SK-N-SH (cell line): ENCODE measurements around the gene FAM124A. TPM values are rescaled to one million over a fixed set of nuclear protein-coding genes. Genes with fewer than 3 reads are reported as not detected.

Experiments used
- CTCF ChIA-PET: fragments of 300-600, 350-600 bp; formaldehyde crosslinking; extraction: SDS; loops from one replicate; lab custom pipeline; 2021; lab: Yijun Ruan, JAX
- POLR2A ChIA-PET: fragments of 350-600 bp; sonication (Branson Sonifier 250); formaldehyde crosslinking; extraction: SDS; loops from one replicate; lab custom pipeline; 2020; ENCODE audit warnings: antibody characterized with exemption, inconsistent platforms; lab: Yijun Ruan, JAX
- DNase-seq: peaks from one replicate; pipeline ENCODE4 v3.0.0; 2012
- H2AFZ ChIP-seq: fragments of 200-600 bp; sonication (generic); 2 replicates; pipeline ENCODE4 v1.8.1; 2016; ENCODE audit warnings: antibody characterized with exemption, mild to moderate bottlenecking, low read depth
- H3F3A ChIP-seq: fragments of 200-600 bp; sonication (generic); replicated peaks from 2 replicates; pipeline ENCODE3; 2016; ENCODE audit warnings: antibody characterized with exemption, mild to moderate bottlenecking; ENCODE audit not compliant: insufficient read depth
- H3K27ac ChIP-seq, 2 experiments: fragments of 200-500 bp in 1 of 2; fragments of 200-600 bp in 1 of 2; sonication (Bioruptor generic) in 1 of 2; sonication (generic), shearing (Covaris generic) in 1 of 2; 2 replicates each; pipeline versions ENCODE4 v1.5.1 to v1.6.1; 2014 to 2016; ENCODE audit warnings: low read depth in 2 of 2, inconsistent platforms in 1 of 2, low read length in 1 of 2, mild to moderate bottlenecking in 1 of 2, mixed read lengths in 1 of 2
- H3K27me3 ChIP-seq: fragments of 200-600 bp; sonication (generic), shearing (Covaris generic); 2 replicates; pipeline ENCODE4 v1.6.1; 2016; ENCODE audit warnings: mixed run types; ENCODE audit not compliant: insufficient read depth
- H3K36me3 ChIP-seq, 2 experiments: fragments of 200-500 bp in 1 of 2; fragments of 200-600 bp in 1 of 2; sonication (Bioruptor generic) in 1 of 2; sonication (generic) in 1 of 2; replicated peaks in 1 of 2; 2 replicates each; pipeline versions ENCODE3 to v1.5.1; 2014 to 2016; ENCODE audit warnings: low read length in 1 of 2, mild to moderate bottlenecking in 1 of 2; ENCODE audit not compliant: insufficient read depth in 2 of 2, control insufficient read depth in 1 of 2
- H3K4me1 ChIP-seq, 2 experiments: fragments of 200-500 bp in 1 of 2; fragments of 200-600 bp in 1 of 2; sonication (Bioruptor generic) in 1 of 2; sonication (generic), shearing (Covaris generic) in 1 of 2; 2 replicates each; pipeline versions ENCODE4 v1.5.1 to v1.6.1; 2014 to 2016; ENCODE audit warnings: low read depth in 1 of 2, low read length in 1 of 2, mixed run types in 1 of 2; ENCODE audit not compliant: insufficient read depth in 2 of 2, control insufficient read depth in 1 of 2
- H3K4me2 ChIP-seq: fragments of 200-600 bp; sonication (generic), shearing (Covaris generic); 2 replicates; pipeline ENCODE4 v1.6.1; 2017; ENCODE audit warnings: mixed run types
- H3K4me3 ChIP-seq, 2 experiments: fragments of 200-500 bp in 1 of 2; fragments of 200-600 bp in 1 of 2; sonication (Bioruptor generic) in 1 of 2; sonication (generic), shearing (Covaris generic) in 1 of 2; 2 replicates each; pipeline versions ENCODE4 v1.5.1 to v1.8.1; 2014 to 2016; ENCODE audit warnings: low read depth in 2 of 2, inconsistent platforms in 1 of 2, low read length in 1 of 2, mild to moderate bottlenecking in 1 of 2, mixed read lengths in 1 of 2, moderate library complexity in 1 of 2
- H3K79me2 ChIP-seq: fragments of 200-600 bp; sonication (generic); 2 replicates; pipeline ENCODE4 v1.8.1; 2017; ENCODE audit warnings: mild to moderate bottlenecking; ENCODE audit not compliant: insufficient read depth
- H3K9ac ChIP-seq: fragments of 200-600 bp; sonication (generic); 2 replicates; pipeline ENCODE4 v1.6.1; 2017; ENCODE audit warnings: mixed run types
- H3K9me2 ChIP-seq: fragments of 200-600 bp; sonication (generic); 2 replicates; pipeline ENCODE4 v1.6.1; 2017; ENCODE audit warnings: mixed run types
- H3K9me3 ChIP-seq: fragments of 200-600 bp; sonication (generic); 2 replicates; pipeline ENCODE4 v1.6.1; 2017; ENCODE audit warnings: mixed run types, mild to moderate bottlenecking, moderate library complexity
- H4K20me1 ChIP-seq: fragments of 200-600 bp; sonication (generic); 2 replicates; pipeline ENCODE4 v1.6.1; 2017; ENCODE audit warnings: mild to moderate bottlenecking, mixed run types; ENCODE audit not compliant: insufficient read depth
- EP300 ChIP-seq, 2 experiments: IDR thresholded peaks; 2 replicates each; pipeline versions ENCODE4 v1.4.0 to v1.6.1; 2012; ENCODE audit warnings: borderline replicate concordance in 1 of 2, low read depth in 1 of 2, low read length in 1 of 2
- EZH2phosphoT487 ChIP-seq: fragments of 200-600 bp; sonication (generic); IDR thresholded peaks from 2 replicates; pipeline ENCODE4 v1.6.1; 2017; ENCODE audit warnings: low read depth, mixed run types, mild to moderate bottlenecking, antibody characterized with exemption, moderate library complexity, borderline replicate concordance
- FOXJ3 ChIP-seq: sonication (generic); formaldehyde crosslinking; IDR thresholded peaks from 2 replicates; pipeline ENCODE4 v1.5.1; 2020; ENCODE audit warnings: mild to moderate bottlenecking, missing genetic modification reagents
- GATA2 ChIP-seq: sonication (generic); formaldehyde crosslinking; IDR thresholded peaks from 2 replicates; pipeline ENCODE4 v1.5.0; 2020; ENCODE audit warnings: mild to moderate bottlenecking, missing genetic modification reagents
- MEF2A ChIP-seq: IDR thresholded peaks from 2 replicates; pipeline ENCODE4 v1.4.0; 2012; ENCODE audit warnings: low read depth, borderline replicate concordance
- NFIC ChIP-seq: IDR thresholded peaks from 2 replicates; pipeline ENCODE4 v1.4.0; 2012; ENCODE audit warnings: borderline replicate concordance
- PBX3 ChIP-seq: IDR thresholded peaks from 2 replicates; pipeline ENCODE4; 2012
- RAD21 ChIP-seq: IDR thresholded peaks from 2 replicates; pipeline ENCODE4 v1.6.1; 2012; ENCODE audit warnings: mild to moderate bottlenecking, low read length
- RFX5 ChIP-seq: IDR thresholded peaks from 2 replicates; pipeline ENCODE4 v1.6.1; 2012; ENCODE audit warnings: mild to moderate bottlenecking, improper control_type of control experiment, low read length
- RXRA ChIP-seq: IDR thresholded peaks from 2 replicates; pipeline ENCODE4 v1.4.0; 2012; ENCODE audit warnings: low read depth, mild to moderate bottlenecking, borderline replicate concordance
- TEAD4 ChIP-seq: IDR thresholded peaks from 2 replicates; pipeline ENCODE4 v1.4.0; 2012; ENCODE audit warnings: mild to moderate bottlenecking, borderline replicate concordance; ENCODE audit not compliant: insufficient read depth
- WGBS: methylation state at CpG from one replicate; pipeline ENCODE4 v1.1.6; 2017; ENCODE audit warnings: low lambda C conversion rate; 5-methylcytosine and 5-hydroxymethylcytosine counted together
- polyA plus RNA-seq, 3 experiments: library from polyadenylated mRNA; depleted of rRNA; stranded (reverse); fragments of >200 nt; gene quantifications; 2 replicates each; pipeline ENCODE4 v1.2.3, GENCODE V29; 2012
- TF ChIP-seq, protein P1 (sequence below): IDR thresholded peaks from 2 replicates; pipeline ENCODE4 v1.4.0; 2012; ENCODE audit warnings: low read depth, borderline replicate concordance
- TF ChIP-seq, protein P2 (sequence below): IDR thresholded peaks from 2 replicates; pipeline ENCODE4 v1.4.0; 2012; ENCODE audit warnings: low read depth
- TF ChIP-seq, protein P3 (sequence below): fragments of 150-350 bp; IDR thresholded peaks from 2 replicates; pipeline ENCODE4 v1.6.1; 2016; ENCODE audit warnings: mild to moderate bottlenecking, low read depth, low read length

FAM124A gene
- polyA plus RNA-seq, 1 of the 3 experiments (the other 2 are of a cell fraction), result 1.5 TPM

DNA sequence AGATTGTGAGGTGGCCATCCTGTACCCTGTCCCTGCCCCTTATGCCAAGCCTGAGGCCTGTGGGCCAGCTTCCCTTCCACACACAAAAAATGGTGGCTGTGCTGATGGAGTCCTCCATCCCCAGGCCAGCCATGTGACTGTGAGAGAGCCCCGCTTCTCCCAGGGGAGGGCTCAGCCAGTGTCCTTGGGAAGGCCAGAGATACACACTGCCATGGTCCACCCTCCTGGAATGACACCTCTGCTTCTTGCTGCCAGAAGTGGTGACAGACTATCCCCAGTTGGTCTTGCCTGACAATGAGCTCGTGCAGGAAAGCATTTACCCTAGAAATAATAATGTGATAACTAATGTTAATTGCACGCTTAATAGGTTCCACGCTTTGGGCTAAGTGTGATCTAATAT is 38.0 kb downstream of the FAM124A start:
- H3K4me1 ChIP-seq, result peaks cover 0 to 18% of the 10 kb centered on the region in 2 experiments; a peak in 1 of 4 replicates
- H3K9me3 ChIP-seq, result no peaks in the 10 kb centered on the region
- no peaks in the 10 kb centered on the region for H3K79me2 ChIP-seq
- CTCF ChIA-PET, result interaction anchor here (1.4 to 2.4 kb wide), 3 partner anchors 10 to 111 kb away, joined by 6 to 14 read pairs (median 8); no protein-coding TSS in a partner anchor
- TF ChIP-seq, protein P1, sequence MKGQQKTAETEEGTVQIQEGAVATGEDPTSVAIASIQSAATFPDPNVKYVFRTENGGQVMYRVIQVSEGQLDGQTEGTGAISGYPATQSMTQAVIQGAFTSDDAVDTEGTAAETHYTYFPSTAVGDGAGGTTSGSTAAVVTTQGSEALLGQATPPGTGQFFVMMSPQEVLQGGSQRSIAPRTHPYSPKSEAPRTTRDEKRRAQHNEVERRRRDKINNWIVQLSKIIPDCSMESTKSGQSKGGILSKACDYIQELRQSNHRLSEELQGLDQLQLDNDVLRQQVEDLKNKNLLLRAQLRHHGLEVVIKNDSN, result no peak
- TF ChIP-seq EP300 (IDR thresholded peaks at IDR 0.05; ENCODE audit: borderline replicate concordance in 1 of 2, low read depth in 1 of 2, low read length in 1 of 2) (no peak), MEF2A (no peak), TEAD4 (no peak), RAD21 (no peak), FOXJ3 (CRISPR knock-in tag) (no peak)
- TF ChIP-seq, protein P2, sequence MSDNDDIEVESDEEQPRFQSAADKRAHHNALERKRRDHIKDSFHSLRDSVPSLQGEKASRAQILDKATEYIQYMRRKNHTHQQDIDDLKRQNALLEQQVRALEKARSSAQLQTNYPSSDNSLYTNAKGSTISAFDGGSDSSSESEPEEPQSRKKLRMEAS, result no peak
- TF ChIP-seq, protein P3, sequence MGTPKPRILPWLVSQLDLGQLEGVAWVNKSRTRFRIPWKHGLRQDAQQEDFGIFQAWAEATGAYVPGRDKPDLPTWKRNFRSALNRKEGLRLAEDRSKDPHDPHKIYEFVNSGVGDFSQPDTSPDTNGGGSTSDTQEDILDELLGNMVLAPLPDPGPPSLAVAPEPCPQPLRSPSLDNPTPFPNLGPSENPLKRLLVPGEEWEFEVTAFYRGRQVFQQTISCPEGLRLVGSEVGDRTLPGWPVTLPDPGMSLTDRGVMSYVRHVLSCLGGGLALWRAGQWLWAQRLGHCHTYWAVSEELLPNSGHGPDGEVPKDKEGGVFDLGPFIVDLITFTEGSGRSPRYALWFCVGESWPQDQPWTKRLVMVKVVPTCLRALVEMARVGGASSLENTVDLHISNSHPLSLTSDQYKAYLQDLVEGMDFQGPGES, result no peak
- no peak overlapping the region for H3K9ac ChIP-seq
- H3K9me2 ChIP-seq, result no peaks in the 10 kb centered on the region
- no peak overlapping the region for H3K4me3 ChIP-seq
- no peak overlapping the region for H3K4me2 ChIP-seq
- no peaks in the 10 kb centered on the region for H3K27me3 ChIP-seq
- 78% methylated on average over 4 of the region's 4 CpGs for WGBS
- POLR2A ChIA-PET, result no interaction called here
- H3F3A ChIP-seq, result no peaks in the 10 kb centered on the region
- no peak overlapping the region for H3K27ac ChIP-seq
- no peak overlapping the region for H2AFZ ChIP-seq
- DNase-seq, result peak; percentile 41
- H3K36me3 ChIP-seq, result no peaks in the 10 kb centered on the region
- no peaks in the 10 kb centered on the region for H4K20me1 ChIP-seq

DNA sequence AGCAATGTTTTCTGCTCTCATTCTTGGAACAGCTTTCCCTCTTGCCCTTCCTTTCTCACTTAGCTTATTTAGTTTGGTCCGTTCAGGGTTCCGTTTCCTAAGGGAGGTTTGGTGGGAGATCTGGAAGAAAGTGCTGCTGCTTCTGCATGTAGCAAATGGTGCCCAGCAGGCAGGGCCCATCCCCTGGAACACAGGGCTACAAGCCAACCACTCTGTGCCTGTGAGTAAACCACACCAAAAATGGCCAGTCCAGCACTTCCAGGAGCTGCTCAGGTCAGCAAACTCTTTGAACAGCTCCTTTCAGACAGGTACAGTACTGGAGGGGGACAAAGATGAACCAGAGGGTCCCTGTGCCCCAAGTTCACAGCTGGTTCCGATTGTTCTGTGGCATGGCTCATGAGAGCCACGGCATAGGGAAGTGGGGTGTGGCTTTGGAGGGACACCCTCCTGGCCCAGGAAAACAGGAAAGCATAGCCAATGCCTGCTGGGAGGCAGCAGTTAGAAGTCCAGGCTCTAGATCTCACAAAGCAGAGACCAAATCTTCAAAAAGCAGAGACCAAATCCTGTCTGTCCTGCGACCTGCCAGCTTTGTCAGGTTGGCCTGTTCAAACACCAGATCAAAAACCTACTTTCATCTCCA is 39.5 kb downstream of the FAM124A start:
- no peak for TF ChIP-seq RXRA
- TF ChIP-seq GATA2, result no peak
- no peak for TF ChIP-seq PBX3
- TF ChIP-seq RFX5, result no peak
- no peak for TF ChIP-seq NFIC
- no peak for TF ChIP-seq EZH2phosphoT487
- H3K36me3 ChIP-seq, result no peaks in the 10 kb centered on the region
- no peak overlapping the region for H3K4me2 ChIP-seq
- no peaks in the 10 kb centered on the region for H4K20me1 ChIP-seq
- no peak overlapping the region for H2AFZ ChIP-seq
- H3K9me2 ChIP-seq, result no peaks in the 10 kb centered on the region
- WGBS, result 90% methylated on average over 4 of the region's 5 CpGs
- POLR2A ChIA-PET, result no interaction called here
- CTCF ChIA-PET, result interaction anchor here (1.3 to 2.4 kb wide), 7 partner anchors 11 to 113 kb away, joined by 3 to 14 read pairs (median 6); no protein-coding TSS in a partner anchor
- no peaks in the 10 kb centered on the region for H3F3A ChIP-seq
- H3K79me2 ChIP-seq, result no peaks in the 10 kb centered on the region
- no peaks in the 10 kb centered on the region for H3K27me3 ChIP-seq
- no peak for DNase-seq
- H3K27ac ChIP-seq, result no peak overlapping the region
- H3K4me3 ChIP-seq, result no peak overlapping the region
- H3K4me1 ChIP-seq, result peaks cover 0 to 18% of the 10 kb centered on the region in 2 experiments; a peak in 1 of 4 replicates
- no peaks in the 10 kb centered on the region for H3K9me3 ChIP-seq
- H3K9ac ChIP-seq, result no peak overlapping the region
